ENCODE data around the gene KLLN.

- TF ChIP-seq CTCF (IDR thresholded peaks at IDR 0.05), result no peak
- TF ChIP-seq ZFX (IDR thresholded peaks at IDR 0.05; ENCODE audit: borderline replicate concordance), result no peak
Observed at GRCh38 chr10:87843714-87844113, 19.6 kb downstream of the KLLN start.

Measured in 22Rv1 (cell line).